Activated naive CD4-positive, alpha-beta T cell treated with anti-CD3 and anti-CD28 coated beads, Interleukin-2, amount 50 U/mL, for 72 hours (primary cell): Measurements from ENCODE around the gene SIK3. TPM values are rescaled to one million over a fixed set of nuclear protein-coding genes. Genes with fewer than 3 reads are reported as not detected.

Experiments
- ATAC-seq, 2 donors: fragments of 150-1000 bp; cut with Tn5 transposase; 2 replicates each; pipeline ENCODE4 v1.10.0; 2021; ENCODE audit warnings: mild to moderate bottlenecking in 2 of 2, moderate library complexity in 2 of 2
- DNase-seq, 2 donors: peaks; one replicate each; pipeline ENCODE4 v3.0.0; 2021 to 2022; ENCODE audit warnings: low spot score in 2 of 2
- H3K27ac Mint-ChIP-seq, 2 donors: one replicate each; pipeline ENCODE4 v1.8.0; 2022; ENCODE audit warnings: mild to moderate bottlenecking in 2 of 2, mixed read lengths in 2 of 2
- H3K36me3 Mint-ChIP-seq, 2 donors: one replicate each; pipeline ENCODE4 v1.8.0; 2022; ENCODE audit warnings: mixed read lengths in 2 of 2
- H3K9me3 Mint-ChIP-seq, 2 donors: one replicate each; pipeline ENCODE4 v1.8.0; 2022; ENCODE audit warnings: mixed read lengths in 2 of 2
- total RNA-seq, 2 donors: library from RNA; stranded (reverse); gene quantifications; one replicate each; pipeline ENCODE4 v1.2.3, GENCODE V29; 2022

Gene SIK3
- total RNA-seq, 2 donors from 2014 or later: 14.6 to 39.5 TPM

DNA sequence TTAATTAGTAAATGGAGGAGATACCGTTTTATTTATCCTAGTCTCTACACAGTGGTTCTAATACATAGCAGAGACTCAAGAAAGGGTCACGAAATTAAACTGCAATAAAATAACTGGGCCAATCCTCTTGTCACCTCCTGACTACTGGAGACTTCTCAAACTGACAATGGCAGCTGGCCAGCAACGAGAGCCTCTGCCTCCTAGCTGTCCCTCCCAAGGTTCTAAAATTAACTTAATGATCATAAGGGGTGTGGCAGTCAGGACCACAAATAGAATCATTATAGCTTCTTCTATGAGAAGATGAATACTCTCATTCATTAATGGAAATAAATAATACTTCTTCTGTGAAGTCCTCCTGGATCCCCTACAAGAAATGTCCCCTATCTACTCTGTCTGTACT is 197.0 kb downstream of the SIK3 start:
- no peak for DNase-seq
- H3K9me3 Mint-ChIP-seq: peaks cover 8 to 15% of the 10 kb centered on the region in 2 donors
- H3K27ac Mint-ChIP-seq: no peak overlapping the region
- H3K36me3 Mint-ChIP-seq: peaks cover 10 to 18% of the 10 kb centered on the region in 2 donors
- no peak for ATAC-seq

DNA sequence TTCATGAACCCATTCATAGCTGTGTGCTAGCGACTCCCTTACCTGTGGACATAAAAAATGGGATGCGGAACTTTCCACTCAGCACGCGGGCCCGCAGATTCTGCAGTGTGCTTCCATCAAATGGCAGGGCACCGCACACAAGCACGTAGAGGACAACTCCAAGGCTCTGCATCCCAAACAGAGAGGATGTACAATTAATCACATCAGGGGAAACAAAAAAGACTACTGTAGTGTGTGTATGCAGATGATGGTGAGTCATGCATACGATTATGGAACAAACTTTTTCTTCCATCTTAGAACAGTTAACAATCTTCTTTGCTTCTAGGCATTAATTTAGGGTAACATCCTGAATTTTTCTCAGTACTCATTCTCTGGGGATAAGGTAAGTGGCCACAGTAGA is 202.0 kb downstream of the SIK3 start:
- Mint-ChIP-seq H3K36me3 (peaks cover 10 to 12% of the 10 kb centered on the region in 2 donors), H3K27ac (no peak overlapping the region), H3K9me3 (peaks cover 8 to 10% of the 10 kb centered on the region in 2 donors)
- ATAC-seq (no peak), DNase-seq (no peak)

- peaks cover 6 to 7% of the 10 kb centered on the region in 2 donors for H3K36me3 Mint-ChIP-seq
- DNase-seq (no peak), ATAC-seq (no peak)
- peaks cover 5 to 6% of the 10 kb centered on the region in 2 donors for H3K9me3 Mint-ChIP-seq
- no peak overlapping the region for H3K27ac Mint-ChIP-seq
Measured at GRCh38 chr11:116895048-116895757, 203.0 kb downstream of the SIK3 start.

DNA sequence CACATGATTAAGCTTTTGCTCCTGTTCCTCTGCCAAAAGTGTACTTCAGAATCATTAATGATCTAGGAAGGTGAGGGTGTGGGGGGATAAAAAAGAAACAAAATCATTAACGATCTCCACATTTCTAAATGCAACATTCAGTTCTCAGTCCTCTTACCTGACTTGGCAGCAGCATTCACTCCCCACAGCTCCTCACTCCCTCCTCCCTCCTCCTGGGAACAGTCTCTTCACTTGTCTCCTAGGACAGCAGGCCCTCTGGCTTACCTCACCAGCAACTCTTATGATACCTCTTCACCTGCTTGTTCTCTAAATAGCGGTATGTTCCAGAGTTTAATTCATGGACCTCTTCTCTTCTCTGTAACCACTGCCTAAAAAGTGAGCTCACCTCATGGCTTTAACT is 204.3 kb downstream of the SIK3 start:
- H3K36me3 Mint-ChIP-seq: no peaks in the 10 kb centered on the region
- ATAC-seq (no peak), DNase-seq (no peak)
- no peaks in the 10 kb centered on the region for H3K9me3 Mint-ChIP-seq
- H3K27ac Mint-ChIP-seq: no peak overlapping the region

DNA sequence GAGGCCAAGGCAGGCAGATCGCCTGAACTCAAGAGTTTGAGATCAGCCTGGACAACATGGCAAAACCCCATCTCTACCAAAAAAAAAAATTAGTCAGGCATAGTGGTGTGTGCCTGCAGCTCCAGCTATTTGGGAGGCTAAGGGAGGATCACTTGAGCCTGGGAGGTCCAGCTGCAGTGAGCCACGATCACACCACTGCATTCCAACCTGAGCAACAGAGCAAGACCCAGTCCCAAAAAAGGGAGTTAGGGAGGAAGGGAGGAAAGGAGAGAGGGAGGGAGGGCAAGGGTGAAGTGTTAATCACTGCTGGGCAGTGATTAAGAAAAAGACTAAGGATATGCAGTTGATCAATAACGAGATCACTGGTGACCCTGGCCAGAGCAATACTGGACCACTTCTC is 204.8 kb downstream of the SIK3 start:
- Mint-ChIP-seq H3K27ac (no peak overlapping the region), H3K9me3 (no peaks in the 10 kb centered on the region), H3K36me3 (no peaks in the 10 kb centered on the region)
- no peak for DNase-seq
- ATAC-seq: no peak

DNA sequence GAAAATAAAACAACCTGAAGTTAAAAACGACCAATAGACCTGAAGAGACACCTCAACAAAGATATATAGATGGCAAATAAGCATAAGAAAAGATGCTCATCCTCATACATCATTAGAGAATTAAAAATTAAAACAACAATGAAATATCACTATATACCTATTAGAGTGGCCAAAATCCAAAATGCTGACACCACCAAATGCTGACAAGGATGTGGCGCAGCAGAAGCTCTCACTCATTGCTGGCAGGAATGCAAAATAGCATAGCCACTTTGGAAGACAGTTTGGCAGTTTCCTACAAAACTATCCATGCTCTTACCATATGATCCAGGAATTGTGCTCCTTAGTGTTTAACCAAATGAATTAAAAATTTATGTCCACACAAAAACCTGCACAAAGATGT is 205.9 kb downstream of the SIK3 start:
- H3K36me3 Mint-ChIP-seq: no peaks in the 10 kb centered on the region
- no peak for ATAC-seq
- no peak overlapping the region for H3K27ac Mint-ChIP-seq
- H3K9me3 Mint-ChIP-seq: no peaks in the 10 kb centered on the region
- DNase-seq: no peak

DNA sequence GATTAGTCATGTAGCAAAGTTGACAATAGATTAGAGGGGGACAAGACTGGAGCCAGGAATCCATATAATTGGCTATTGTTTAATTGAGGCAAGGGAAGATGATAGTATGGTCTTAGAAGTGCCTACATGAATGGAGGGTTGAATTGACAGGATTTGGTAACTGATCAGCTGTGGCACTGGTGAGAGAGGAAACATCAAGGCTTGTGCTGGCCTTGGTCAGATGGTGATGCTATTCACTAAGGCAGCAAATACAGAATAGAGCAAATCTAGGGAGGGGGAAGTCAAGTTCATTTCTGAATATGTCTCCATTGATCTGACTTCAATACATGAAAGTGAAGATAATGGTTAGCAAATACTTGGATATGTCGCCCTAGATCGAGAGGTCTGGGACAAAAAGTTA is 206.5 kb downstream of the SIK3 start:
- DNase-seq (no peak), ATAC-seq (no peak)
- Mint-ChIP-seq H3K36me3 (no peaks in the 10 kb centered on the region), H3K9me3 (no peaks in the 10 kb centered on the region), H3K27ac (peak overlapping the region in 1 of 2 donors; percentile 11)

GRCh38 chr11:116890607-116891006 is 207.6 kb downstream of the SIK3 start:
- ATAC-seq: no peak
- Mint-ChIP-seq H3K27ac (peak overlapping the region in 1 of 2 donors; percentile 73), H3K9me3 (no peaks in the 10 kb centered on the region), H3K36me3 (no peaks in the 10 kb centered on the region)
- no peak for DNase-seq

- peak; percentile 47 to 88 for ATAC-seq
- no peaks in the 10 kb centered on the region for H3K36me3 Mint-ChIP-seq
- DNase-seq: no peak
- H3K27ac Mint-ChIP-seq: peak overlapping the region in 1 of 2 donors; percentile 73
- H3K9me3 Mint-ChIP-seq: no peaks in the 10 kb centered on the region
Measured at GRCh38 chr11:116890193-116890592, 208.0 kb downstream of the SIK3 start.

GRCh38 chr11:116888884-116889549 is 209.2 kb downstream of the SIK3 start:
- ATAC-seq (no peak), DNase-seq (no peak)
- H3K27ac Mint-ChIP-seq: no peak overlapping the region
- H3K36me3 Mint-ChIP-seq: no peaks in the 10 kb centered on the region
- H3K9me3 Mint-ChIP-seq: no peaks in the 10 kb centered on the region

- no peak for DNase-seq
- Mint-ChIP-seq H3K9me3 (no peaks in the 10 kb centered on the region), H3K36me3 (no peaks in the 10 kb centered on the region), H3K27ac (no peak overlapping the region)
- ATAC-seq: no peak
Measured at GRCh38 chr11:116888024-116888423, 210.2 kb downstream of the SIK3 start.

- Mint-ChIP-seq H3K9me3 (no peaks in the 10 kb centered on the region), H3K27ac (no peak overlapping the region)
- DNase-seq: no peak
Measured at GRCh38 chr11:116885951-116886655, 212.1 kb downstream of the SIK3 start.

DNA sequence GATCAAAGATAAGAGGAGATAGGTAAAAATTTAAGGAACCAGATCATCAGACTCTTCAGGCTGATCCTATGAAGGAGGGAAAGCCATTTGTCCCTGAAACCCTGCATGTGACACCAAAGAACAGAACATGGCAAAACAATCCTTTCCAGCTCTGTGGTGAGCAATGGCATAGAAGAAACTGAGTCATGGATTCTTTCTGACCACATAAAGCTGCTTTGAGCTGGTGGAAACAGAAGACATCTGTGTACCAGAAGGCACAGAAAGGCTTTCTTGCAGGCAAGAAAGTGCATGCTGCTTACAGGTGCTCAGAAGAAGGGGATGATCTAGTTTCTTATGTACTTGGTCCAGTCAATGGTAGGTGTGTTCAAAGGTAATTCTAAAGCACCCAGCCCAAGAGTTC is 215.8 kb downstream of the SIK3 start:
- Mint-ChIP-seq H3K27ac (peak overlapping the region; percentile 31 to 61), H3K36me3 (no peaks in the 10 kb centered on the region), H3K9me3 (no peaks in the 10 kb centered on the region)
- DNase-seq (peak in 1 of 2 donors; percentile 28), ATAC-seq (peak; percentile 93 to 96)

More at GRCh38 chr11:116885951-116886655, 212.1 kb downstream of the SIK3 start:
- ATAC-seq: no peak
- H3K36me3 Mint-ChIP-seq: no peaks in the 10 kb centered on the region

DNA sequence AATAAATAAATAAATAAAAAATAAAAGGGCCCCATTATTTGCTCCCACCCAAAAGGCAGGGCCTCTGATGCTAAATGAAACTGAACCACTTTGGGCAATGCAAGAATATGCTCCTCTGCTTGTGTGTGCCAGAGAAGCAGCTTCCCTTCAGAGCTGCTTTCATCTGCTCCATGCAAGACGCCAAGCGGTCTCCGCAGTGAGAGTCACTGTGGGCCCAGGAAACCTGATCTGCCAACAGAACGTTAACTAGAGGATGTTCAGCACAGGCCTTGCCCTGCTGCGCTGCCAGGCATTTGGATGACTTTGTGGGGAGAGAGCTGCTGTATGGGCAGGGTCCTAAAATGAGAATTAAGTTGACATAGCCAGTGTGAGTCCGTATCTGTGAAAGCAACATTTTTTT is 217.1 kb downstream of the SIK3 start:
- no peaks in the 10 kb centered on the region for H3K9me3 Mint-ChIP-seq
- DNase-seq (no peak), ATAC-seq (no peak)
- no peak overlapping the region for H3K27ac Mint-ChIP-seq
- H3K36me3 Mint-ChIP-seq: no peaks in the 10 kb centered on the region

DNA sequence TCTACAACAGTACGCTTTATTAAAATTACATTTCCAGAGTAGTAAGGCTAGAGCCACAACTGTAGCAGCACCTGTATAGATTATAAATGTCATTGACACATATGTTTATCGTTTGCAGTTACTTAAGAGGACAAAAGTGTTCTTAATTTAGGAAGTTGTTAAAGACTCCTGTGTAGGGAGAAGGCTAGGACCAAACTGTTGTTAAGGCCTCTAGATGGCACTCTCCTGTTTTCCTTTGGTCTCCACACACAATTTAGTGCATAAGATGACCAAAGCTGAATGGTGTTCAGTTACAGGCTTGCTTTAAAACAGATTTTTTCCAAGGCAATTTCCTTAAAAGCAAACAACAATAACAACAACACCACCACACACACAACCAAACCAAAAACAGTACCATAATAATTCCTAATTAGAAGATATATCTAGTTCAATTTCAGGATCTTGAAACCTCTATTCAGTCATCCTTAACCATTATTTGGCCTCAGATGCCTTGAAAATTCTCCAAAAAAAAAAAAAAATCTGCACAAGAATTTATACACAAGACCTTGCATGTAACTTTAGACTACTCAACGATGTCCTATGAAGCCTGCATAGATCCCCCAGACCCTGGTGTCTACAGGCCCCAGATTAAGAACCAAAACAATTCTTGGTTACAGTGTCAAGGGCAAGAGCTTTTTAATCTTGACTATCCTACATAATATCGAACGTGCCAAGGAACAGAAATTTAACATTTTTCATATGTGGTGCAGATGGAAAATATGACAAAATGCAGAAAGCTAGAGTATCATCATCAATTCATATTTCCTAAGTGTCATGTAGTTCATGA is 218.2 kb downstream of the SIK3 start:
- Mint-ChIP-seq H3K27ac (no peak overlapping the region), H3K9me3 (no peaks in the 10 kb centered on the region), H3K36me3 (peaks cover 0 to 2% of the 10 kb centered on the region in 2 donors)
- DNase-seq (no peak), ATAC-seq (peak; percentile 41 to 65)

GRCh38 chr11:116876656-116877055 is 221.6 kb downstream of the SIK3 start:
- Mint-ChIP-seq H3K9me3 (no peaks in the 10 kb centered on the region), H3K36me3 (peaks cover 4 to 10% of the 10 kb centered on the region in 2 donors), H3K27ac (peak overlapping the region in 1 of 2 donors; percentile 52)
- DNase-seq (no peak), ATAC-seq (no peak)

DNA sequence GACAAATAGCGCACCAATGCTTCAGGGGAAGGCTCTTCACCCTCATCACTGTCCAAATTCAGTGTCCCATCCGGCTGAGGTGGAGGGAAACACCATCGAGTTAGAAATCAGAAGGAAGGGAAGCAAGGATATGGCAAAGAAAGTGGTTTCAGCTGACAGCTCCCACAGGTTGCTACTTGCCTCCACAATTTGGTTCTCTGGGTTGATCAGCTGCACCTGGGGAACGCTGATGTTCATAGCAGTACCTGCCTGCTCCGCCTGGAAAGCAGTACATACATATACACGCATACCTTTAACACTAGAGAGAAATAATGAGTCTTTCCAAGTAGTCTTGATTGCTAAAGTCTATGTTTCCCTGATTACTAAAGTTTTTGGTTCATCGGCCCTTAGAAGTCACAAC is 223.0 kb downstream of the SIK3 start:
- no peaks in the 10 kb centered on the region for H3K9me3 Mint-ChIP-seq
- H3K27ac Mint-ChIP-seq: no peak overlapping the region
- DNase-seq: no peak

More for the DNA sequence above, 223.0 kb downstream of the SIK3 start:
- ATAC-seq: no peak
- H3K36me3 Mint-ChIP-seq: peaks cover 4 to 10% of the 10 kb centered on the region in 2 donors
